WTC11 (cell line): ENCODE results near the gene GRIK2. TPM values are rescaled to one million over a fixed set of nuclear protein-coding genes. Genes with fewer than 3 reads are reported as not detected.

Experiments
- ATAC-seq: fragments of 200-7000 bp; cut with Tn5 transposase; 2 replicates; pipeline ENCODE4 v1.10.0; 2021; ENCODE audit warnings: mild to moderate bottlenecking, moderate library complexity
- CTCF ChIA-PET: fragments of 300-600 bp; sonication (Branson Sonifier 250); formaldehyde crosslinking; loops from one replicate; lab custom pipeline; 2021; ENCODE audit warnings: antibody characterized with exemption; lab: Charles Lee
- POLR2A ChIA-PET: fragments of 350-600 bp; sonication (Branson Sonifier 250); formaldehyde crosslinking; loops from one replicate; lab custom pipeline; 2021; ENCODE audit warnings: antibody characterized with exemption; lab: Charles Lee
- DNase-seq: peaks from one replicate; pipeline ENCODE4 v3.0.0; 2021; ENCODE audit warnings: low spot score
- H3K27ac Mint-ChIP-seq: 2 replicates; pipeline ENCODE4 v1.8.0; 2021; ENCODE audit warnings: mixed read lengths
- H3K27me3 Mint-ChIP-seq: 2 replicates; pipeline ENCODE4 v1.8.0; 2021; ENCODE audit warnings: low read depth, mild to moderate bottlenecking, moderate library complexity, mixed read lengths
- H3K36me3 Mint-ChIP-seq: 2 replicates; pipeline ENCODE4 v1.8.0; 2021; ENCODE audit warnings: mixed read lengths
- H3K4me1 Mint-ChIP-seq: 2 replicates; pipeline ENCODE4 v1.8.0; 2022; ENCODE audit warnings: mixed read lengths
- H3K4me3 Mint-ChIP-seq: 2 replicates; pipeline ENCODE4 v1.8.0; 2021; ENCODE audit warnings: mild to moderate bottlenecking, moderate library complexity, mixed read lengths
- H3K9me3 Mint-ChIP-seq: 2 replicates; pipeline ENCODE4 v1.8.0; 2021; ENCODE audit warnings: mixed read lengths
- AR ChIP-seq: fragments of 250-450 bp; sonication (Bioruptor Pico); IDR thresholded peaks from 2 replicates; pipeline ENCODE4 v1.9.0; 2021; ENCODE audit warnings: mild to moderate bottlenecking
- ARID4B ChIP-seq: sonication (generic); formaldehyde crosslinking; IDR thresholded peaks from 2 replicates; pipeline ENCODE4 v1.8.0; 2023; ENCODE audit warnings: missing genetic modification reagents, mild to moderate bottlenecking, borderline replicate concordance
- CREM ChIP-seq: sonication (generic); formaldehyde crosslinking; IDR thresholded peaks from 2 replicates; pipeline ENCODE4 v1.8.1; 2022; ENCODE audit warnings: mild to moderate bottlenecking, missing genetic modification reagents, moderate library complexity
- E2F5 ChIP-seq: sonication (generic); formaldehyde crosslinking; IDR thresholded peaks from 2 replicates; pipeline ENCODE4 v1.8.1; 2022; ENCODE audit warnings: mild to moderate bottlenecking, moderate library complexity, missing genetic modification reagents
- ESRRA ChIP-seq: sonication (generic); formaldehyde crosslinking; IDR thresholded peaks from 2 replicates; pipeline ENCODE4 v1.8.1; 2022; ENCODE audit warnings: mild to moderate bottlenecking, missing genetic modification reagents, borderline replicate concordance
- FOXP4 ChIP-seq: sonication (generic); formaldehyde crosslinking; IDR thresholded peaks from 2 replicates; pipeline ENCODE4 v1.8.0; 2022; ENCODE audit warnings: mild to moderate bottlenecking, missing genetic modification reagents
- IRF1 ChIP-seq: sonication (generic); formaldehyde crosslinking; IDR thresholded peaks from 2 replicates; pipeline ENCODE4 v1.8.0; 2023; ENCODE audit warnings: missing genetic modification reagents
- PREB ChIP-seq: sonication (generic); formaldehyde crosslinking; IDR thresholded peaks from 2 replicates; pipeline ENCODE4 v1.8.1; 2022; ENCODE audit warnings: mild to moderate bottlenecking, missing genetic modification reagents, moderate library complexity, borderline replicate concordance
- TEAD1 ChIP-seq: sonication (generic); formaldehyde crosslinking; IDR thresholded peaks from 2 replicates; pipeline ENCODE4 v1.8.0; 2022; ENCODE audit warnings: mild to moderate bottlenecking, missing genetic modification reagents
- ZBTB21 ChIP-seq: sonication (generic); formaldehyde crosslinking; IDR thresholded peaks from 2 replicates; pipeline ENCODE4 v1.8.1; 2023; ENCODE audit warnings: mild to moderate bottlenecking, missing genetic modification reagents, borderline replicate concordance
- ZNF281 ChIP-seq: sonication (generic); formaldehyde crosslinking; IDR thresholded peaks from 2 replicates; pipeline ENCODE4 v1.8.0; 2023; ENCODE audit warnings: mild to moderate bottlenecking, missing genetic modification reagents
- ZNF423 ChIP-seq: fragments of 250-450 bp; sonication (Bioruptor Pico); IDR thresholded peaks from 2 replicates; pipeline ENCODE4 v2.1.2; 2022; ENCODE audit warnings: mild to moderate bottlenecking, moderate library complexity
- total RNA-seq: library from RNA; stranded (reverse); gene quantifications from 3 replicates; pipeline ENCODE4 v1.2.3, GENCODE V29; 2021

Gene GRIK2
- total RNA-seq, 1 experiment from 2014 or later: 2.7 TPM

- no peak for TF ChIP-seq ZNF281 (CRISPR knock-in tag)
- TF ChIP-seq ZBTB21 (CRISPR knock-in tag): no peak
- TF ChIP-seq ZNF423 (CRISPR knock-in tag): no peak
- no peak for TF ChIP-seq ESRRA
- TF ChIP-seq CREM (CRISPR knock-in tag): no peak
- TF ChIP-seq IRF1 (CRISPR knock-in tag): no peak
- no peak for TF ChIP-seq TEAD1
Measured at GRCh38 chr6:101650402-101651100, 257.0 kb downstream of the GRIK2 start (continued).

GRCh38 chr6:101652079-101652478 is 258.6 kb downstream of the GRIK2 start:
- peaks cover 11% of the 10 kb centered on the region for H3K9me3 Mint-ChIP-seq
- no peak for DNase-seq
- H3K36me3 Mint-ChIP-seq: peaks cover 7% of the 10 kb centered on the region
- no peak for ATAC-seq
- peaks cover 42% of the 10 kb centered on the region for H3K4me1 Mint-ChIP-seq
- no peaks in the 10 kb centered on the region for H3K27me3 Mint-ChIP-seq
- CTCF ChIA-PET: no interaction called here
- no peak for TF ChIP-seq ZBTB21 (CRISPR knock-in tag)
- TF ChIP-seq FOXP4 (CRISPR knock-in tag): no peak
- no peak for TF ChIP-seq ARID4B
- no peak for TF ChIP-seq E2F5 (CRISPR knock-in tag)
- no peak for TF ChIP-seq PREB (CRISPR knock-in tag)
- TF ChIP-seq AR (CRISPR knock-in tag): no peak
- POLR2A ChIA-PET: no interaction called here
- H3K4me3 Mint-ChIP-seq: no peak overlapping the region
- no peak overlapping the region for H3K27ac Mint-ChIP-seq
